Neural progenitor cell (in vitro differentiated cells): ENCODE measurements around the gene MTX1. TPM values are rescaled to one million over a fixed set of nuclear protein-coding genes. Genes with fewer than 3 reads are reported as not detected.

ENCODE experiments used
- DNase-seq: peaks from one replicate; pipeline ENCODE4 v3.0.0-alpha.2; 2016; ENCODE audit warnings: low spot score
- H2AFZ ChIP-seq: fragments of 200-600 bp; sonication (generic); replicated peaks from 2 replicates; pipeline ENCODE4 v1.6.1; 2016; ENCODE audit warnings: antibody characterized with exemption
- H3F3A ChIP-seq: fragments of 200-600 bp; sonication (generic); 2 replicates; pipeline ENCODE4 v1.6.1; 2016; ENCODE audit warnings: antibody characterized with exemption, low read depth
- H3K27ac ChIP-seq: fragments of 200-600 bp; sonication (generic); 2 replicates; pipeline ENCODE4 v1.5.1; 2016; ENCODE audit warnings: mild to moderate bottlenecking
- H3K27me3 ChIP-seq: fragments of 200-600 bp; sonication (generic); 2 replicates; pipeline ENCODE4 v1.6.1; 2016; ENCODE audit warnings: mild to moderate bottlenecking, moderate library complexity
- H3K36me3 ChIP-seq: fragments of 200-600 bp; sonication (generic); 2 replicates; pipeline ENCODE4 v1.5.1; 2016
- H3K4me1 ChIP-seq: fragments of 200-600 bp; sonication (generic); 2 replicates; pipeline ENCODE4 v1.6.1; 2016; ENCODE audit warnings: mixed run types
- H3K4me2 ChIP-seq: fragments of 200-600 bp; sonication (generic); 2 replicates; pipeline ENCODE4 v1.6.1; 2016
- H3K4me3 ChIP-seq: fragments of 200-600 bp; sonication (generic); 2 replicates; pipeline ENCODE4 v1.5.1; 2016
- H3K79me2 ChIP-seq: fragments of 200-600 bp; sonication (generic); 2 replicates; pipeline ENCODE4 v1.6.1; 2016; ENCODE audit warnings: low read depth
- H3K9ac ChIP-seq: fragments of 200-600 bp; sonication (generic); 2 replicates; pipeline ENCODE4 v1.6.1; 2016
- H3K9me3 ChIP-seq: fragments of 200-600 bp; sonication (generic); 2 replicates; pipeline ENCODE4 v1.5.1; 2016; ENCODE audit warnings: low read depth
- H4K20me1 ChIP-seq: fragments of 200-600 bp; sonication (generic); 2 replicates; pipeline ENCODE4 v1.6.1; 2016; ENCODE audit warnings: low read depth
- H3K27ac Mint-ChIP-seq: 3 replicates; pipeline ENCODE4 v1.8.0; 2021; ENCODE audit warnings: mixed read lengths
- H3K27me3 Mint-ChIP-seq: 2 replicates; pipeline ENCODE4 v1.8.0; 2022; ENCODE audit warnings: low read depth, mild to moderate bottlenecking, inconsistent platforms, moderate library complexity, mixed read lengths; ENCODE audit not compliant: insufficient read depth
- H3K36me3 Mint-ChIP-seq: 3 replicates; pipeline ENCODE4 v1.8.0; 2021; ENCODE audit warnings: mixed read lengths
- H3K4me1 Mint-ChIP-seq: 3 replicates; pipeline ENCODE4 v1.8.0; 2021; ENCODE audit warnings: mixed read lengths
- H3K4me3 Mint-ChIP-seq: 3 replicates; pipeline ENCODE4 v1.8.0; 2021; ENCODE audit warnings: mild to moderate bottlenecking, moderate library complexity, mixed read lengths
- H3K9me3 Mint-ChIP-seq: 3 replicates; pipeline ENCODE4 v1.8.0; 2020; ENCODE audit warnings: mixed read lengths
- EZH2 ChIP-seq: fragments of 200-600 bp; sonication (generic); IDR thresholded peaks from 2 replicates; pipeline ENCODE4 v1.6.1; 2017; ENCODE audit warnings: antibody characterized with exemption, mild to moderate bottlenecking, moderate library complexity
- EZH2phosphoT487 ChIP-seq: fragments of 200-600 bp; sonication (generic); IDR thresholded peaks from 2 replicates; pipeline ENCODE4 v1.6.1; 2017; ENCODE audit warnings: antibody characterized with exemption
- total RNA-seq: library from RNA; depleted of rRNA; stranded (reverse); fragments of >200 nt; gene quantifications from 2 replicates; pipeline ENCODE4 v1.2.3, GENCODE V29; 2015; ENCODE audit warnings: low replicate concordance
- TF ChIP-seq, protein P1 (sequence below): fragments of 200-600 bp; sonication (generic); IDR thresholded peaks from 2 replicates; pipeline ENCODE4 v1.5.1; 2017; ENCODE audit warnings: antibody characterized with exemption, mild to moderate bottlenecking

MTX1 gene
- total RNA-seq, 1 donor from 2014 or later: 25.6 TPM

DNA sequence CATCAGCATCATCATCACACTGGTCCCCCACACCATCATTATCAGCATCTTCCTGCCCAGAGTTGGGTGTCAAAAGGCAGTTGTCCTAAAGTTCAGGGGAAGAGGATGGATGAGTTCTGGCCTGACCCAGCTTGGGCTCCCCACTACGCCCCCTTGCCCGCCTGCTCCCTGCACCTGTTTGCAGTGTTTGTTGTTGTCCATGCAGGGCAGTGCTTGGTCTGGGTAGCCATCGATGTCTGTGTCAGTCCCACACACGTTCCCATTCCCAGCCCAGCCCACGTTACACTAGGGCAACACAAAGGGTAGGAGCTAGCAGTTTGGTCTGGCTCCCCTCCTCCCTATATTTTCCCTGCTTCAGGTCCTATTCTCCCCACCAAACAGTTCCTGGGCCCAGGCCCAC, 7.6 kb upstream of the MTX1 start:
- H2AFZ ChIP-seq: no peak overlapping the region
- H3K9me3 ChIP-seq: no peaks in the 10 kb centered on the region
- no peaks in the 10 kb centered on the region for H3K27me3 ChIP-seq
- H3K79me2 ChIP-seq: peaks cover 41% of the 10 kb centered on the region
- H3K4me3 ChIP-seq: no peak overlapping the region
- peaks cover 74% of the 10 kb centered on the region for H4K20me1 ChIP-seq
- Mint-ChIP-seq H3K4me3 (peak overlapping the region; percentile 48), H3K36me3 (peaks cover 57% of the 10 kb centered on the region), H3K4me1 (peaks cover 55% of the 10 kb centered on the region), H3K27me3 (peaks cover 30% of the 10 kb centered on the region), H3K9me3 (peaks cover 2% of the 10 kb centered on the region), H3K27ac (peak overlapping the region; percentile 84)
- TF ChIP-seq EZH2: no peak
- no peak for TF ChIP-seq EZH2phosphoT487
- TF ChIP-seq, protein P1, sequence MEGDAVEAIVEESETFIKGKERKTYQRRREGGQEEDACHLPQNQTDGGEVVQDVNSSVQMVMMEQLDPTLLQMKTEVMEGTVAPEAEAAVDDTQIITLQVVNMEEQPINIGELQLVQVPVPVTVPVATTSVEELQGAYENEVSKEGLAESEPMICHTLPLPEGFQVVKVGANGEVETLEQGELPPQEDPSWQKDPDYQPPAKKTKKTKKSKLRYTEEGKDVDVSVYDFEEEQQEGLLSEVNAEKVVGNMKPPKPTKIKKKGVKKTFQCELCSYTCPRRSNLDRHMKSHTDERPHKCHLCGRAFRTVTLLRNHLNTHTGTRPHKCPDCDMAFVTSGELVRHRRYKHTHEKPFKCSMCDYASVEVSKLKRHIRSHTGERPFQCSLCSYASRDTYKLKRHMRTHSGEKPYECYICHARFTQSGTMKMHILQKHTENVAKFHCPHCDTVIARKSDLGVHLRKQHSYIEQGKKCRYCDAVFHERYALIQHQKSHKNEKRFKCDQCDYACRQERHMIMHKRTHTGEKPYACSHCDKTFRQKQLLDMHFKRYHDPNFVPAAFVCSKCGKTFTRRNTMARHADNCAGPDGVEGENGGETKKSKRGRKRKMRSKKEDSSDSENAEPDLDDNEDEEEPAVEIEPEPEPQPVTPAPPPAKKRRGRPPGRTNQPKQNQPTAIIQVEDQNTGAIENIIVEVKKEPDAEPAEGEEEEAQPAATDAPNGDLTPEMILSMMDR: no peak
- no peak overlapping the region for H3K9ac ChIP-seq
- no peaks in the 10 kb centered on the region for H3K36me3 ChIP-seq
- peaks cover 18% of the 10 kb centered on the region for H3K4me1 ChIP-seq
- no peak overlapping the region for H3K4me2 ChIP-seq
- DNase-seq: no peak
- peak overlapping the region; percentile 46 for H3K27ac ChIP-seq
- H3F3A ChIP-seq: peaks cover 93% of the 10 kb centered on the region

DNA sequence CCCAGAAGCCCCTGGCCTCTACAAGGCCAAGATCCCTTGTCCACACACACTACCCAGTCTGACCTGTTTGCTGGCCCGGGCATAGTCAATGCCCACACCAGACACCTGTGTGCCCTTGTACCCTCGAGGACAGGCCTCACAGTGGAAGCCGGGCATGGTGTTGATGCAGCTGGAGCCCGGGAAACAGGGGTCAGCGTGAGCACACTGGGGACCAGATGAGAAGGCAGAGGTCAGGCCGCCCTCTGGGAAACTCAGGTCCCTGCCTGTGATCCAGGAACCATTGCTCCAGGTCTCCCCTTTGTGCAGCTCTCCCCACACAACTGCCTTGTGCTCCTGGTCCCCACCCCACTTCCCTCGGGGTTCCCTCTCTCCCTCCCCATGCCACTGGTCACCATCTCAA, 6.3 kb upstream of the MTX1 start:
- H3K4me3 Mint-ChIP-seq: no peak overlapping the region
- Histone ChIP-seq H3K79me2 (peaks cover 28% of the 10 kb centered on the region), H3K9me3 (no peaks in the 10 kb centered on the region), H3K36me3 (no peaks in the 10 kb centered on the region), H3K27ac (peak overlapping the region; percentile 53), H2AFZ (no peak overlapping the region), H3K4me1 (peaks cover 17% of the 10 kb centered on the region), H3K4me3 (no peak overlapping the region), H3F3A (peaks cover 94% of the 10 kb centered on the region), H3K27me3 (no peaks in the 10 kb centered on the region), H3K4me2 (no peak overlapping the region), H3K9ac (no peak overlapping the region), H4K20me1 (peaks cover 70% of the 10 kb centered on the region)
- peak overlapping the region; percentile 8 for H3K27ac Mint-ChIP-seq
- H3K4me1 Mint-ChIP-seq: peaks cover 54% of the 10 kb centered on the region
- peaks cover 48% of the 10 kb centered on the region for H3K36me3 Mint-ChIP-seq
- no peak for DNase-seq
- H3K27me3 Mint-ChIP-seq: peaks cover 30% of the 10 kb centered on the region
- no peaks in the 10 kb centered on the region for H3K9me3 Mint-ChIP-seq
- TF ChIP-seq EZH2 (no peak), EZH2phosphoT487 (no peak)
- TF ChIP-seq, protein P1: no peak

DNA sequence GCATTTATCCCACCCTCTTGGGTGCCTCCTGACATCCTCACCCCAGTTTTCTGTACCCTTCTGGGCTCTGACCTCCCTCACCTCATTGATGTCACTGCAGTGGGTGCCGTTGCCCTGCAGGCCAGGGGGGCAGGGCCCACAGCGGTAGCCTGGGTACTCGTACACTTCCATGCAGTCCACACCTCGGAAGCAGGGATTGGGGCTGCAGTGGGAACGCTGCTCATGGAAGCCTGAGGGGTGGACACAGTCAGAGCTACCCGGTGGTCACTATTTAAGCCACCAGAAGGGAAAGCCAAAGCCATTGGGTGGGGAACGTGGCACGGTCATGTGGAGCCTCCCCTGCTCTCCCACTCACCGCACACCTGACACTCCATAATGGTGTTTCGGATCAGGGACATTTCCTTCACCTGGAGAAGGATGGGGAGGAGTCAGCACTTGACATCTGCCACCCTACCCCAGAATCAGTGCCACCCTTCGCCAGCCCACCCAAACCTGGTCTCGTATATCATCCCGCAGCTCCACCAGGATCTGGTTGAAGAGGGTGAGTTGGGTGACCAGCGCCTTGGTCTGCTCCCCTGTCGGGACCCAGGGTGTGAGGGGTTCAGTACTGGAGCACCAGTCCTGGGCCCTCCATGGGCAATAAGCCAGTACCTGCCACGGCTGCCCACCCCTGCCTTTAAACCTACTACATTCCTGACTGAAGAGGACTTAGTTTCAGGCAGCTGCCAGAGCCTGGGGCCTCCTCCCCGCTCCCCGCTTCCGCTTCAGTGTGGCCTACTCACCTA, 5.6 kb upstream of the MTX1 start:
- peaks cover 31% of the 10 kb centered on the region for H3K27me3 Mint-ChIP-seq
- Histone ChIP-seq H2AFZ (no peak overlapping the region), H3K4me1 (peaks cover 14% of the 10 kb centered on the region), H3K79me2 (peaks cover 21% of the 10 kb centered on the region), H3F3A (peaks cover 94% of the 10 kb centered on the region), H3K9me3 (no peaks in the 10 kb centered on the region), H3K4me2 (no peak overlapping the region), H3K27me3 (no peaks in the 10 kb centered on the region), H4K20me1 (peaks cover 62% of the 10 kb centered on the region), H3K4me3 (no peak overlapping the region), H3K36me3 (no peaks in the 10 kb centered on the region), H3K9ac (no peak overlapping the region), H3K27ac (peak overlapping the region; percentile 58)
- TF ChIP-seq EZH2phosphoT487 (no peak), EZH2 (no peak)
- TF ChIP-seq, protein P1: no peak
- H3K9me3 Mint-ChIP-seq: no peaks in the 10 kb centered on the region
- peaks cover 52% of the 10 kb centered on the region for H3K4me1 Mint-ChIP-seq
- peak overlapping the region; percentile 11 for H3K27ac Mint-ChIP-seq
- DNase-seq: no peak
- peak overlapping the region; percentile 22 for H3K4me3 Mint-ChIP-seq
- H3K36me3 Mint-ChIP-seq: peaks cover 41% of the 10 kb centered on the region
